Mucosa of descending colon (tissue), 3 donors: Measurements from ENCODE around the gene LPCAT1. TPM values are rescaled to one million over a fixed set of nuclear protein-coding genes. Genes with fewer than 3 reads are reported as not detected.

Source experiments
- ATAC-seq: fragments of 200-7000 bp; cut with Tn5 transposase; one replicate; pipeline ENCODE4 v1.9.1; 2020; ENCODE audit warnings: mild to moderate bottlenecking, moderate library complexity
- DNase-seq, 3 donors: peaks; one replicate each; pipeline ENCODE4 v3.0.0-alpha.2; 2020
- H3K36me3 ChIP-seq: fragments of 200-600 bp; one replicate; pipeline ENCODE4 v1.8.0; 2021; ENCODE audit warnings: low read depth, mild to moderate bottlenecking
- H3K4me1 ChIP-seq: fragments of 200-600 bp; one replicate; pipeline ENCODE4 v1.8.0; 2021; ENCODE audit warnings: low read depth, mild to moderate bottlenecking
- H3K4me3 ChIP-seq: fragments of 200-600 bp; one replicate; pipeline ENCODE4 v1.8.0; 2021; ENCODE audit warnings: mild to moderate bottlenecking
- H3K9me3 ChIP-seq: fragments of 200-600 bp; one replicate; pipeline ENCODE4 v1.8.0; 2021; ENCODE audit warnings: mild to moderate bottlenecking
- intact Hi-C, 2 donors: fragments of 100-400 bp; cut with DNase I in 1 of 2; cut with micrococcal nuclease in 1 of 2; formaldehyde crosslinking; loops; one replicate each; pipeline versions ENCODE4 v1.11.0 to v1.11.1; 2022; cut with DNase I, micrococcal nuclease
- total RNA-seq, 3 donors: library from RNA; stranded (reverse); fragmentation: NEBNext Ultra II Directional in 2 of 3; extraction: Animal tissue kit (Norgen Biotek cat#: 25700) in 2 of 3; gene quantifications; one replicate each; pipeline versions ENCODE4 v1.2.1 to v1.2.4, GENCODE V29; 2021 to 2023
- TF ChIP-seq, protein P1 (sequence below): fragments of 200-600 bp; IDR thresholded peaks from one replicate; pipeline ENCODE4 v1.8.0; 2022; ENCODE audit warnings: antibody characterized with exemption, mild to moderate bottlenecking
- donor health status: DM: no; HTN: no; CAD: no; lungs with moderate emphysema.
- donor health status: DM: no; HTN: no; CAD: no.
- donor health status: DM: no; HTN: yes; CAD: no.

LPCAT1 gene
- total RNA-seq, 3 donors from 2014 or later: 6.7 to 27.2 (median 26.0) TPM

DNA sequence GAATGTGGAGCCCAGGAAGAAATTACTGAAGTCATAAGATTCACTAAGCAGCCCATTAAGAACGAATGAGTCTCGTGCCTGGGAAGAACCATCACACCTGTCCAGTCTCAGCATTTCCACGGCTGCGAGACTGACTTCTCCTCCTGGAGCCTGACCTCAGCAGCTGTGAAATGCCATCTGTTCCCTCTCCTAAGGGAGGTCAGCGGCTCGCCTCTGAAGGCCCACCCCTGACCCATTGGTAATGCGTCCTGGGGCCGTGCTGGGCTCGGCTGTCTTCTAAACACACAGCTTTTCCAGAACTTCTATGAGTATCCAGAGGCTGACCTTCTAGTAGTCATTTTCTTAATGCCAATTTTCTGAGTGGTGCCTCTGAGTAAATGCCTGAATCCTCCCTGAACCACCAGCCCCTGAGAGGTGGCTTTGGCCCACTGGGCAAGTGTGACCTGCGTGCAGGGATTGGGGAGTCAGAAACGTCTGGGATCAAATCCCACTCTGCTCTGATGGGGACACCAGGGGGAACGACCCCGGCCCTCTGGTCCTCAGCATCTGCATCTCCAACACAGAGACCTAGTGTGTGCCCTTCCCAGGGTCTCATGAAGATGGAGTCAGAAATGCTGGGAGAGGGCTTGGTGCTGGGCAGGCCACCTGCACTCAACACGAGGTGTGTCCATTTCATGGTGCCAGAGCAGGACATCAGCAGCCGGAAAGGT lies 84.2 kb downstream of the LPCAT1 start:
- Histone ChIP-seq H3K4me1 (no peaks in the 10 kb centered on the region), H3K9me3 (no peaks in the 10 kb centered on the region), H3K4me3 (no peak overlapping the region), H3K36me3 (no peaks in the 10 kb centered on the region)
- TF ChIP-seq, protein P1, sequence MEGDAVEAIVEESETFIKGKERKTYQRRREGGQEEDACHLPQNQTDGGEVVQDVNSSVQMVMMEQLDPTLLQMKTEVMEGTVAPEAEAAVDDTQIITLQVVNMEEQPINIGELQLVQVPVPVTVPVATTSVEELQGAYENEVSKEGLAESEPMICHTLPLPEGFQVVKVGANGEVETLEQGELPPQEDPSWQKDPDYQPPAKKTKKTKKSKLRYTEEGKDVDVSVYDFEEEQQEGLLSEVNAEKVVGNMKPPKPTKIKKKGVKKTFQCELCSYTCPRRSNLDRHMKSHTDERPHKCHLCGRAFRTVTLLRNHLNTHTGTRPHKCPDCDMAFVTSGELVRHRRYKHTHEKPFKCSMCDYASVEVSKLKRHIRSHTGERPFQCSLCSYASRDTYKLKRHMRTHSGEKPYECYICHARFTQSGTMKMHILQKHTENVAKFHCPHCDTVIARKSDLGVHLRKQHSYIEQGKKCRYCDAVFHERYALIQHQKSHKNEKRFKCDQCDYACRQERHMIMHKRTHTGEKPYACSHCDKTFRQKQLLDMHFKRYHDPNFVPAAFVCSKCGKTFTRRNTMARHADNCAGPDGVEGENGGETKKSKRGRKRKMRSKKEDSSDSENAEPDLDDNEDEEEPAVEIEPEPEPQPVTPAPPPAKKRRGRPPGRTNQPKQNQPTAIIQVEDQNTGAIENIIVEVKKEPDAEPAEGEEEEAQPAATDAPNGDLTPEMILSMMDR: no peak
- intact Hi-C loops: no loop called here
- ATAC-seq (no peak), DNase-seq (no peak)

DNA sequence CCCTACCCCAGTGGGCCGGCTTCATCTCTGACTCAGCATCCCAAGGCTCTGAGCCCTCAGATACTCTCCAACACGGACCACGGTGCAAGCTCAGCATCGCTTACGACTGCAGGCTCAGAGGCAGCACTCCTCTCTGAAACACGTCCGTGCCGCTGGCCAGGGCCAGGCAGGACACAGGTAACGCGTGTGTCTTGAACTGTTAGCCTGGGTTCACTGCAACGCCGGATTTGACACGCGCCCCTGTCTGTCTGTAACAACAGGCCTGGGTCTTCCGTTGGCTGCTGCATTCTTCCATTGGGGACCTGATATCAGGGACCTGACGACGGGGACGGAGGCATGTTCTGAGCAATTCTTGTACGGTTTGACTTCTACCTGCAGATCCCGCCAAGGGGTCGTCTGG lies 84.9 kb downstream of the LPCAT1 start:
- Histone ChIP-seq H3K4me3 (no peak overlapping the region), H3K36me3 (no peaks in the 10 kb centered on the region), H3K4me1 (no peaks in the 10 kb centered on the region), H3K9me3 (no peaks in the 10 kb centered on the region)
- ATAC-seq (no peak), DNase-seq (no peak)
- TF ChIP-seq, protein P1: no peak
- intact Hi-C loops: no loop called here

DNA sequence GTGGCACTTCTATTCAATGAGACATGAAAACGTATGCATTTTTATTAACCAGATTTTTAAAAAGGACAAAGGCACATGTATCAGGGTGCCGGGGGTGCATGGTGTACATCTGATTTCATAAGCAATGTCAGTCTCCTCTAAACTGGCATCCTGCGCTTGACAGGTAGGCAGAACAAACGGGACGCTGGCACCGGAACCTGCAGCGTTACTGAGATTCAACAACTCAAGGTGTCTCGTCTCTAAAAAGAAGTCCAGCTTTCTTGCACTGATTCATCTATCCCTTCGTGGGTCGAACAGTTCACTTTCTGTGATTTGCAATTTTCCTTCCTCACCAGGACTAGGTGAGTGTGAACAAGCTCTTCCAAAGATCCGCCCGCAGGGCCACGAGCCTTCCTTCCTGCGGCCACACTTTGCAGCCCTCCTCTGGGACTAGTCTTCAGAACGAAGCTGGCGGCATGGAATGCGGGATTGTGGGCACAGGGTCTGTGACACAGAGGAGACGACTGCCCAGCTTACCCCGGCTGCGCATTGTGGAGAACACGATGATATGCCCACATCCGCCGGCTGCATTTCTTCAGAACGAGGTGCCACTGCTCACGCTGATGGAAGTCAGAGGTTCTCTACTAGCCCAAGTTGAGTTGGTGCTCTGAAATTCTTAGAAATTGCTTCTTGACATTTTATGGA lies 85.7 kb downstream of the LPCAT1 start:
- no peak for ATAC-seq
- Histone ChIP-seq H3K4me3 (no peak overlapping the region), H3K9me3 (no peaks in the 10 kb centered on the region), H3K4me1 (no peaks in the 10 kb centered on the region), H3K36me3 (no peaks in the 10 kb centered on the region)
- intact Hi-C loops: no loop called here
- DNase-seq: no peak
- TF ChIP-seq, protein P1: no peak

DNA sequence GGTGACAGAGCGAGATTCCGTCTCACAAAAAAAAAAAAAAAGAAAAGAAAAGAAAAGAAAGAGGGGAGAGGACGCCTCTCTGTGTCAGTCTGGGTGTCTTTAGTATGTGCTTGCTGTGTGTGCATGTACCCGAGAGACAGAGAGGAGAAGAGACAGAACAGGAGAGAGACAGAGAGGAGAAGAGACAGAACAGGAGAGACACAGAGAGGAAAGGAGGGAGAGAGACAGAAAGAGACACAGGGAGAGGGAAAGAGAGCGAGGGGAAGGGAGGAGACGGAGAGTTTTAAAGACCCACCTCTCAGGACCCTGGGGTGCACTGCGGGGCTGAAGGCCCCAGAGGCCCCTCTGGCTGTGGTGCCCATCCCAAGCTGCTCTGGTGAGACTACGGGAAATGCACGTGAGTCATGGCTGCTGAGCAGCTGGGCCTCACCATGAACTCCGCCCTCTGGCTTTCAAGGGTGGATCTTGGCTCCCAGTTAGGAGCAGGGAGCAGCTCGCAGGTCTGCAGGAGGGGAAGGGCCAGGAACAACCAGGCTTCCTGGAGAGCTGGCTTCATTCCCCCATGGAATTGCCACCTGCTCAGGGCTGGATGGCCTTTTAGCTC lies 86.4 kb downstream of the LPCAT1 start:
- H3K4me1 ChIP-seq: no peaks in the 10 kb centered on the region
- intact Hi-C loops: no loop called here
- H3K4me3 ChIP-seq: no peak overlapping the region
- ATAC-seq: peak; percentile 95
- peak in 2 of 3 donors; percentile 36 to 49 for DNase-seq
- H3K9me3 ChIP-seq: no peaks in the 10 kb centered on the region
- TF ChIP-seq, protein P1: no peak
- no peaks in the 10 kb centered on the region for H3K36me3 ChIP-seq

DNA sequence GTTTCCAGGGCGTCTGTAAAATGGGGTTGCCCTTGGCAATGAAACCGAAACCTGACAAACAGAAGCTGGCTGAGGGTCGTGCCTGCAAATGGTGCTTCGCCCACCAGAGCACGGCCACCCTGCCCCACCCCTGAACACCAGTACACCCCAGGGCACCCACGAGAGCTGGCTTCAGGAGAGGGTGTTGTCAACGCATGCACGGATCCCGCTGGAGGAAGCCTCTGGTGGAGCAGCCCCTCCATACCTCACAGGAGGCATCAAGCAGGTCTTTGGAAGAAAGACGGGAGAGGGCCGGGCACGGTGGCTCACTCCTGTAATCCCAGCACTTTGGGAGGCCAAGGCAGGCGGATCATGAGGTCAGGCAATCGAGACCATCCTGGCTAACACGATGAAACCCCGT lies 87.1 kb downstream of the LPCAT1 start:
- DNase-seq (no peak), ATAC-seq (no peak)
- H3K9me3 ChIP-seq: no peaks in the 10 kb centered on the region
- TF ChIP-seq, protein P1: no peak
- H3K4me3 ChIP-seq: no peak overlapping the region
- intact Hi-C loops: no loop called here
- H3K4me1 ChIP-seq: no peaks in the 10 kb centered on the region
- H3K36me3 ChIP-seq: no peaks in the 10 kb centered on the region
